ENCODE measurements around the gene LMF1.

GRCh38 chr16:847151-847550, 123.6 kb downstream of the LMF1 start:
- TF ChIP-seq, protein P1, sequence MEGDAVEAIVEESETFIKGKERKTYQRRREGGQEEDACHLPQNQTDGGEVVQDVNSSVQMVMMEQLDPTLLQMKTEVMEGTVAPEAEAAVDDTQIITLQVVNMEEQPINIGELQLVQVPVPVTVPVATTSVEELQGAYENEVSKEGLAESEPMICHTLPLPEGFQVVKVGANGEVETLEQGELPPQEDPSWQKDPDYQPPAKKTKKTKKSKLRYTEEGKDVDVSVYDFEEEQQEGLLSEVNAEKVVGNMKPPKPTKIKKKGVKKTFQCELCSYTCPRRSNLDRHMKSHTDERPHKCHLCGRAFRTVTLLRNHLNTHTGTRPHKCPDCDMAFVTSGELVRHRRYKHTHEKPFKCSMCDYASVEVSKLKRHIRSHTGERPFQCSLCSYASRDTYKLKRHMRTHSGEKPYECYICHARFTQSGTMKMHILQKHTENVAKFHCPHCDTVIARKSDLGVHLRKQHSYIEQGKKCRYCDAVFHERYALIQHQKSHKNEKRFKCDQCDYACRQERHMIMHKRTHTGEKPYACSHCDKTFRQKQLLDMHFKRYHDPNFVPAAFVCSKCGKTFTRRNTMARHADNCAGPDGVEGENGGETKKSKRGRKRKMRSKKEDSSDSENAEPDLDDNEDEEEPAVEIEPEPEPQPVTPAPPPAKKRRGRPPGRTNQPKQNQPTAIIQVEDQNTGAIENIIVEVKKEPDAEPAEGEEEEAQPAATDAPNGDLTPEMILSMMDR (IDR thresholded peaks at IDR 0.05) = no peak
- no peak for TF ChIP-seq ZFX (IDR thresholded peaks at IDR 0.05; ENCODE audit: borderline replicate concordance)
